GM21786 (cell line): Measurements from ENCODE around the gene NUDT8.

Experiments used
- ATAC-seq: cut with Tn5 transposase; IDR thresholded peaks from one replicate; pipeline ENCODE4 v1.9.1; 2021; ENCODE audit not compliant: unreplicated experiment

Gene NUDT8, protein sequence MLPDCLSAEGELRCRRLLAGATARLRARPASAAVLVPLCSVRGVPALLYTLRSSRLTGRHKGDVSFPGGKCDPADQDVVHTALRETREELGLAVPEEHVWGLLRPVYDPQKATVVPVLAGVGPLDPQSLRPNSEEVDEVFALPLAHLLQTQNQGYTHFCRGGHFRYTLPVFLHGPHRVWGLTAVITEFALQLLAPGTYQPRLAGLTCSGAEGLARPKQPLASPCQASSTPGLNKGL

DNA sequence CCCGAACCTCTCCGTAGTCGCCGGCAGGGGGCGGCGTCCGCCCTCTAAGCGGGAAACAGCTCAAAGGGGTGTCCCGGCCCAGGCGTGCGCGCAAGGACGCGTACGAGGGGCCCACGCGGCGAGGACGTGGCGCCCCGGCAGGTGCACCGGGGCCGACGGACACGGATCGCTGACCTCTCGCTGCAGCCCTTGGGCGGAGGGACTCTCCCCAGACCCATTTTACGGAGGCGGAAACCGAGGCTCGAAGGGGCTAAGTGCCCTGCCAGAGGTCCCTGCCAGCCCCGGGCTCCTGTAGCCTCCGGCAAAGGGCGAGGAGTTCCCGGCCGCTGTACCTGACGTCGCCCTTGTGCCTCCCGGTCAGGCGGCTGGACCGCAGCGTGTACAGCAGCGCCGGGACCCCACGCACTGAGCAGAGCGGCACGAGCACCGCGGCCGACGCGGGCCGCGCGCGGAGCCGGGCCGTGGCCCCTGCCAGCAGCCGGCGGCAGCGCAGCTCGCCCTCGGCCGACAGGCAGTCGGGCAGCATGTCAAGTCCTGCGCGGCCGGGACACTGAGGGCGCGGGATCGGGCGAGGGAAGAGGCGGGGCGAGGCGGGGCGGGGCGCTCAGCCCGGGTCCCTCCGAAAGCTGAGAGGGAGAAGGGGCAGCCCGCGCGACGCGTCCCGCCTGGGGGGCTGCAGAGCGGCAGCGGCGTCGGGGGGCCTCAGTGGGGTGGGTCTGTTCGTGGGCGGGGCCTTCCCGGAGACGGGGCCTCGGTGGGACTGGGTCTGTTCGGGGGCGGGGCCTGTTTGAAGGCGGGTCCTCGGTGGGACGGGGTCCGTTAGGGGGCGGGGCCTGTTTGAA lies at the start of gene NUDT8:
NUDT8 (minus strand) TSS at position 552 of the 842 bp plus-strand sequence; CDS start at position 526, 26 bp downstream.
- peak; percentile 38 for ATAC-seq

DNA sequence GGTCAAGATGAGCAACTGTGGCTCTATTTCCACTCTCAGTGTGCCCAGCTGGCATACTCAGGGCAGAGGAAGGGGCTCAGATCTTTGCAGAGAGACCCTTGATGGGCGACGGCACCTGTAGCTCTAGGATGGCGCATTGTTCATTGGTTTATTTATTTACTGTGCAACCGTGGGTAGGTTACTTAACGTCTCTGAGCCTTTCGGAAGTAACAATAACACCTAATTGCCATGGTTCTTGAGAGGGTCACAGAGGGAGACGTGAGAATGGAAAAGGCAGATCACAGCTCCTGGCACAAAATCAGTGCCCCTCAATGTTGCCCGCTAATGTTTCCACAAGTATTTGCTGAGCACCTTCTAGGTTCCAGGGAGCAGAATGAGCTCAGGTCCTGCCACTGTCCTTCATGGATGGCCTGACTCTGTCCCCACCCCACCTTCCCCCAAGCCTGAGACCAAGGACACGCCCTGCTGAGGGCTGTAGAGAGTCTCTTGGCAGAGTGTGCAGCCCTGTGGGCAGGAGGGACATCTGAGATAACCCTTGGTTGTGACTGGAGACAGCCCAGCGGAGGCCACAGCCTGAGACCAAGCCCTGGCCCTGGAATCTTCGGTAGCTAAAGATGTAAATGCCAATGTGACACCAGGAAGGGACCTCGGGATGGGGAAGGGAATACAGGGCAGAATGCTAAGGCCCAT lies 45.5 kb upstream of the NUDT8 start:
- ATAC-seq: no peak

DNA sequence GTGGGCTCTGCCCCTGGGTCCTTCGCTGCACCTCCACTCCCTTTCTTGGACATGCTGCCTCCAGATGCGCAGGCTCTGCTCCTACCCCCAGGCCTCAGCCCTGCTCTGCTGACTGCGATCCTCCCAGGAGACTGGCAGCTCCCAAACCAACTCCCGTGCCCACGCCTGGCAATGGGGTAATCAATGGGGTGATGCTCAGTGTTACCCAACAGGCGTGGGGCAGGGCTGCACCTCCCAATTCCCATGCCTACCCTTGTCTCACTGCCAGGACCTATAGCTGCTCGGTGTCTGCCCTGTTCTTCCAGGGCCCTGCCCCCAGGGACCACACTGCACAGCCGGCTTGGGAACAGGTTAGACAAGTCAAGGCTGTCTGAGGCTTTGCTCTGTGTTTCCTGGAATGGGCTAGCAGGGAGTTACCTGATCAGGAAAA lies 44.7 kb upstream of the NUDT8 start, which contains the start of gene ALDH3B2:
ALDH3B2 (minus strand) TSS at position 182 of the 430 bp plus-strand sequence. CDS start 7,688 bp downstream, outside the sequence.
- ATAC-seq: no peak

DNA sequence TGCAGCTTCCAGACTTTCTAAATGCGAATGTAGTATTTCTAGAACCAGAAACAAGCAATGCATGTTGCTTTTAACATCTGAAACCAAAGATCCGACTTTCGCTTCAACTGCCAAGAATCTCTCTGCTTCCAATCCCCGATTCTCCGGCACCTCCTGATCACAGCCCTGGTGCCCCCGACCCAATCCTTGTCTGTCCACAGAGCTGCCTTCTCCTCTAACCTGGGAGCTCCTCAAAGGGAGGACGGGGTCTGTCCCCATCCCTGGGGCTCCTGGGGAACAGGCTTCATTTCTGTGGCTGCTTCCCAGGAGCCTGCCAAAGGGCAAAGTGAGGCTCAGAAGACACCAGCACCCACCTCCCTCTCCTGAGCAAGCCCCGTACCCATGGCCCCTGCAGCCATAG lies 44.2 kb upstream of the NUDT8 start:
- ATAC-seq: no peak

DNA sequence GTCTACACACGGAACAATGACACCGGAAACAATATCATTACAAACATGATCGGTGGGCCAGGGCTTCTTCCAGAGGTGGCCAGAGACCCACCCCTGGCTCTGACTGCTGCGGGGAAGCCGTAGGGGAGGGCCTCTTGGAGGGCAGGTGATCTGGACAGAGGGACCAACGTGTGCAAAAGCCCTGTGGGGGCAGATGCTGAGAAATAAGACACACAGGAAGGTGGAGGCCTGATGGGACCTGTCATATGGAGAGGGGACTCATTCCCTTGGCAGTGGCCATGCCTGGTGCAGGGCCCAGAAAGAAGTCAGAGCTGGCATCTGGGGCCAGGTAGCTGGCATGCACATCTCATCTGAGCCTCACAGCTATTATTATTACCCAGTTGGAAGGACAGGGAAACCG lies 43.6 kb upstream of the NUDT8 start:
- ATAC-seq: no peak

DNA sequence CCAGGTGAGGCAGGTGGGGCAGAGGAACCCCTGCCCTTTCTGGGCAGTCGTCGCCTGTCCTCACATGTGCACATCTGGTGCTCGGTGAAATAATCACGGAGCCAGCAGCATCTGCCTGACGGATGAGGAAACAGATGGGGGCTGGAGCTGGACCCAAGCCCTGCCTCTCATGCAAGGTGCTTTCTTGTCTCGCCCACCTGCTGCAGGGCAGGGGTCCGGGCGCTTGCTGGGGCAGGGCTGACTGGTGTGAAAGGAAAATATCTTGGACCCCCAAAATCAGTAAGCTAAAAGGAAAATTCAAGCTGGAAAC lies 41.4 kb upstream of the NUDT8 start:
- no peak for ATAC-seq

DNA sequence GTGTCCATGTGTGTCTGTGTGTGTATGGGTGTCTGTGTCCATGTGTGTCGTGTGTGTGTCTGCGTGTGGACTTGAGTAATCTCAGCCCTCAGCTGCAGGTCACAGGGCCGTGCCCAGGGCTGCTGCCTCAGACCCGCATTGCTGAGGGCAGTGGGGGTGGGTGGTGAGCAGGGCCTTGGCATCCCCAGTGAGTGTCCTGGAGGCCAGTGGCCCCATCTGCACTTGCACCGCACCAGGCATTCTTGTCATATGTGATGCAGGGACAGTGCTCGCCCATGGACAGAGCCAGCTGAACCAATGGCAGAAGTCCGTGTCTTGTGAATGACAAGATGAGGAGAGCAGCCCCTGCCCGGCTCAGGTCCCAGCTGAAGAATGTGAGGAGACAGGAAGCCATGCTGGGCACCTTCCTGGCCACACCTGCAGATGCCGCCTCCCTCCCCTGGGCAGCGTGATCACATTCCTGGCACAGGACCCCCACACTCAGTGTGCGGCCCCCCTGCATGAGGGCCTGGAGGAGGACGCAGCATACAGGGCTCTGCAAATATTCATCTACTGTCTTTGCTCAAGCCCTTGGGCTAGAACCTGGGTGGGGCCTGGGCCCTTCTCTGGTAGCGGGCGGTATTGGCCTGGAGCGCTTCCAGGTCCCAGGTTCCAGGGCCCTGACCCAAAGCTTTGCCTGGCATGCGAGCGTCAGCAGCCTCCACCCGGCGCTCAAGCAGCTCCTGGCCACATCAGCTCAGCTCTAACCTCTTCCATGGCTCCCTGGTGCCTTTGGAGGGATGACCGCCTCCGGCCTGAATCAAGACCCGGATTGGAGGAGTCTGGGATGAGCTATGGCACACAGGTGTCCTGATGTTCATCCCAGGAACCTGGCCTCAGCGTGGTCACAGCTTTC lies 40.8 kb upstream of the NUDT8 start:
- no peak for ATAC-seq

DNA sequence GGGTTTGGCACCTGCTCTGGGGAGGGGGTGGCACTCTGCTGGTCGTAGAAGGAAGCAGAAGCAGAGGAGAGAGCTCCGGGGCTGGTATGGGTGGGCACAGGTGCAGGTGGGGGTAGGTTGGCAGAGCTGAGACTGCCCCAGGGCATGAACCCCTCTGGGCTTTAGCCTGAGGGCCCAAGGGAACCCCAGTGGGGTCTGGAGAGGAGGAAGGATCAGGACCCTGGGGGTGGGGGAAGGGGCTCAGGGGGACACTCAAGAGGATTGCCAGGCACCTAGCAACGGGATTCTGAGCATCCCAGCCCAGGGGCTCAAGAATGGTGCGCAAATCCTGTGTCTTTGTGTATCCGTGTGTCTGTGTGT lies 38.4 kb upstream of the NUDT8 start:
- ATAC-seq: no peak

DNA sequence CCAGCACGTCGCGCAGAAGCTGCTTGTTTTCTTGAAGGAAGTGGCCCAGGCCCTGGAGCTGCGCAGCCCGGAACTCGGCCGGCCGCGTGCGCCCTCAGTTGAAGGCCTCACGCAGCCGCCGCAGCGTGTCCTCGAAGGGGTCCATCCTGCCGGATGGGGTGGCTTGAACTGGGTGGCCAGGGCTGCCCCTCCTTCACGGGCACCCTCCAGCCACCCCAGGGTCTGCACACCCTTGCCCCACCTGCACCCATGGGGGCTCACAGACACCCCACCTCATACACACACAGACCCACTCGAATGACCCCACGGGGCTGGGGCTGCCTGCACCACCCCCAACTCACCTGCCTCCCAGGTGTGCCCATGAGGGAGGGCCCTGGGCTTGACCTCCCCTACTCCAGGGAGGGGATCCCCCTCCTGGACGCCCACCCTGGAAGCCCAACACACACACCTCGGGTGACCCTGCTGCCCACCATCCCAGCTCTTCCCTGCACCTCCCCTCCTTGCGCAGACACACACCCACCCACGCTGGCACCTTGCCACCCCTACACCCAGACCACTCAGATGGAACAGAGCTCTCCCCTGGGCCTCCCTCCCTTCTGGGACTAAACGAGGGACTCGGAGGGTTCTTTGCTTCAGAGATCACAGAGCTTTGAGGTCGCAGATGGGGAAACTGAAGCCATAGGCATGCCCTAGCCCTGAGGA lies 37.9 kb upstream of the NUDT8 start:
- no peak for ATAC-seq

DNA sequence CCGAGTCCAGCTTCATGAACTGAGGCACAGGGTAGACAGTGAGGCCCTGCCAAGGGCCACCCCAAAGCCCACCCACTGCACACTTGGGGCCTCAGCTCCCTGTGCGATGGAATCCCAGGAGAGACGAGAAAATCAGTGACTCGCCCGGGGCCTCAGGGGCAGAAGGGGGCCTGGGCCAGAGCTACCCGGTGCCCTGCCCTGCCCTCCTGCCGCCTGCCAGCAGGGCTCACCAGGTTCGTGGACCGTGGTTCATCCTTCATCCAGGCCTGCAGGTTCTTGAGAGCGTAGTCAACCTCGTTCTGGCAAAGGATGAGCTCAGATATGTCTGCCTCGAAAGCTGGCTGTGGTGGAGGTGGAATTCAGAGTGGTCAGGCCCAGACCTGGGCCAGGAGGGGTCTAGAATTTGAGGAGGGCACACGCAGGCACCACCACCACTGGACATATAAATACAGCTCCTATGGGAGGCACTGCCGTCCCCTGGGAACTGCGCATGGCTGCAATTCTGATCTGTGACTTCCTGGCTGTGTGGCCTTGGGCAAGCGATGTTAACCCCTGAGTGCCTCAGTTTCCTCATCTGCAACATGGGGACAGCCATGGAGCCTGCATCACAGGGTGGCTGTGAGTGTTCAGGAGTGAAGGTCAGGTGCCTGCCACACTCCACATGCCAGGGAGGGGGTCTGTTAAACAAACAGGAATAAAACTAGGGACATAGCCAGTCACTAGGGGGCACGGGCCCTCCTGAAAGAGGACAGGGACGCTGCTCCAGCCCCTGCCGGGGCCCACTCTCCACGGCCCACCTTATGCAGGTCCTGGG lies 37.1 kb upstream of the NUDT8 start:
- ATAC-seq: no peak

DNA sequence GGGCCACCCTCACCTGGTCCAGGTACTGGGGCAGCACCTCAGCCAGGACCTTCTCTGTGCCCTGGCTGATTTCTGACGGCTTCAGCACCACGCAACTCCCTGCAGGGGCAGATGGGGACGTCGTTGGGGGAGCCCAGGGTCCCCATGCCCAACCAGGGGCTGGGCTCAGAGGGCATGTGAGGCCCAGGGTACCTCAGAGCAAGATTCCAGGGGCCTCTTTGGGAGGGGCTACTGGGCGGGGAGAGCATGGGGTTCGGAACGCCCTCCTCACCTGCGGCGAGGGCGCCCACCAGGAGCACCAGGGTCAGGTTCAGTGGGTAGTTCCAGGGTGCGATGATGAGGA lies 36.5 kb upstream of the NUDT8 start:
- no peak for ATAC-seq

DNA sequence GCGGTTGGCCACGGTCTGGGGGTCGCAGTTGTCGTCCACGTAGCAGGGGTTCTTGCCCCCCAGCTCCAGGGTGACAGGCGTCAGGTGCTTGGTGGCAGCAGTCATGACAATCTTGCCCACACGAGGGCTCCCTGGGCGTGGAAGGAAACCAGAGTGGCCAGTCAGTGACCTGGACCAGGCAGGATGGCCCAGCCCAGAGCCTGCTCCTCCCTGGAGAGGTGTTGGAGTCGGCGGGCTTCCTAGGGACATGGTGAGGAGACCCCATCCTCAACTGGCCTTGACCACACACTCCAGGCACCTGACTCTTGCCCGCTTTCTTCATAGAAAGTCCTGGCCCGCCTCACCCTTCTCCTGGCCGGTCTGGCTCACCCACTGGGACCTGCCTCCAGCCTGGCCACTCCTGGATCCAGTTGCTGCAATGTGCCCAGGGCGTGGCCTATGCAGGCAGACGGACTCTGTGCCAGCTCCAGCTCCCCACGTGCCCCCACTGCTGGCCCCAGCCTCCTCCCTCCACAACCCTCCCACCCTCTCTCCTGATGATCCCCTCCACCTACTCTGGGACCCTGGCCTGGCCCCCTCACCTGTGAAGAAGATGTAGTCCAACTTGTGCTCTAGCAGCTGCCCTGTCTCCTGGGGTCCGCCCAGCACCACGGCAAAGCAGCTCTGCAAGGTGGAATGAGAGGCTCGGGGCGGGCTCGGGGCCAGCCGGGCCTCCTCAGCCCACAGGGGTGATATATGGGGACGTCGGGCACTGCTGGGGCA lies 36.0 kb upstream of the NUDT8 start:
- no peak for ATAC-seq

DNA sequence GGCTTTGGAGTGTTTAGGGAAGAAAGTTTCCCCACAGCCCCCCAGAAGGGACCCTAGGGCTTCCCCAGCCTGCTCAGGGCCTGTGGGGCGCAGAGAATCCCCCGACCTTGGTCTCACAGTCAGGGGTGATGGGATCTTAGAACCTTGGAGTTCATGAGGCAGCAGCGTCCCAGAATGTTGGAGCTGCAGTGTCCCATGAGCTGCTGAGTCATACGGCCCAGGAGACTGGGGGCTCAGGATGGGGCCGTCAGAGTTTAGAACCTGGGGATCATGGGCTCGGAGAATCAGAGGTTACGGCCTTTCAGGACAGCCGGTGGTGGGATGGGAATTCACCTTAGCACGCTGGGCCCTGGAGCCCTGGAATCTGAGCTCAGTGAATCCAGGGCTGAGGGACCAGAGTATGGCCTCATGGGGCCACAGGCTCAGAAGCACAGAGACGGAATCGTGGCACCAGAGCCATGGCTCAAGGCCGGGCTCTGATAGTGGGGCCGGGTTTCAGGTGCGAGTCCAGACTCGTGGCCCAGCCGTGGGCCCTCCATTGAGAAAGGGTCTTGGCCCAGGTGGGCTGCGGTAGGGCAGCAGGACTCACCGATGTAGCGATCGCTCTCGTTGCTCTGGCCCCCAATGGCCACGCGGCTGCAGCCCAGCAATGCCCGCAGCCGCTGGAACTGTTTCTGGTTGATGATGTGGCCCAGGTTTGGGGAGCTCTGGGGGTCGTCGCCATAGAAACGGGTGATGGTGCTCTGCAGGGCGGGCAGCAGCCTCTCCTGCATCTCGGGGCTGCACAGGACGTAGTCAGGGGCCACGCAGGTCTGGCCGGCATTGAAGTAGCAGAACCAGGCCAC lies 35.2 kb upstream of the NUDT8 start:
- no peak for ATAC-seq

DNA sequence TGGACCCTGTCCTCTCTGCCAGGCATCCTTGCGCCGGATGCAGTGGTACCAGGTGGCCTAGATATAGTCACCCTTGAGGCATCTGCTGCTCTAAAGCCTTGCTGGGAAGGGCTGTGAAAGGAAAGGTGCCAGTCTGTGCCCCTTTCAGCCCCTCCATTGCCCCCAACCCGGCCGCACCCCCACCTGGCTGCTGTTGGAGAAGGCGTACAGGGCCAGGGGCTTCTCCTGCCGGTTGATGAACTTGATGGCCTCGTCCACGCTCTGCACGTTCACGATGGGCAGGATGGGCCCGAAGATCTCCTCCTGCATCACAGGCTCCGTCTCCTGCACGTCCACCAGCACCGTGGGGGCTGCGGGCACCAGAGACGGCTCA lies 34.5 kb upstream of the NUDT8 start:
- ATAC-seq: no peak

DNA sequence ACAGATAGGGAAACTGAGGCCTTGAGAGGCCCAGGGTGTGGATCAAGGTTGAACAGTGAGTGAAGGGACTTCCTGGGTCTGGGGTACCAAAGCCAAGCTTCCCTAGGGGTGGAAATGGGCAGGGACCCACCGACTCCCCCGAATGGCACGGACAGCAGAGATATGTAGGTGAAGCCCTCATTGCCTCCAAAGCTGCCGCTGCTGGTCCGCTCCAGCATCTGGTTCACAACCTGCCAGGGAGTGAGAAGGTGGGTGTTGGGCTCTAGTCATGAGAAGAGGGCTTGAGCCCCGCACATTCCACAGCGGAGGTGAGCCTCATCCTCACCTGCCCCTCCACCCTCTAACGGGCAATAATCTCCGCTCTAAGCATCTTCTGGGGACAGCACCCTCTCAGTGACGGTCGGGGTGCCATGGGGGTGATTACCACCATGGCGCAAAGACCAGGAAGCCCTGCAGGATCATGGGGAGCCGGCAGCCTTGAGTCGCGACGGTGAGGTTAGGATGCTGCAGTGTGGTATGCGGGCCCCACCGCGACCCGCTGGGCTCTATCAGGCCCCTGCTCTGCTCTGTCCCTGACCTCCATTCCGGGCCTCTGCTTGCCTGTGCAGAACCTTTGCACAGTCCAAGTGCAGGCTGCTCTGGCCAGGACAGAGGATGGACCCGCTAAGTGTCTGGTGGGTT lies 33.9 kb upstream of the NUDT8 start:
- ATAC-seq: no peak

DNA sequence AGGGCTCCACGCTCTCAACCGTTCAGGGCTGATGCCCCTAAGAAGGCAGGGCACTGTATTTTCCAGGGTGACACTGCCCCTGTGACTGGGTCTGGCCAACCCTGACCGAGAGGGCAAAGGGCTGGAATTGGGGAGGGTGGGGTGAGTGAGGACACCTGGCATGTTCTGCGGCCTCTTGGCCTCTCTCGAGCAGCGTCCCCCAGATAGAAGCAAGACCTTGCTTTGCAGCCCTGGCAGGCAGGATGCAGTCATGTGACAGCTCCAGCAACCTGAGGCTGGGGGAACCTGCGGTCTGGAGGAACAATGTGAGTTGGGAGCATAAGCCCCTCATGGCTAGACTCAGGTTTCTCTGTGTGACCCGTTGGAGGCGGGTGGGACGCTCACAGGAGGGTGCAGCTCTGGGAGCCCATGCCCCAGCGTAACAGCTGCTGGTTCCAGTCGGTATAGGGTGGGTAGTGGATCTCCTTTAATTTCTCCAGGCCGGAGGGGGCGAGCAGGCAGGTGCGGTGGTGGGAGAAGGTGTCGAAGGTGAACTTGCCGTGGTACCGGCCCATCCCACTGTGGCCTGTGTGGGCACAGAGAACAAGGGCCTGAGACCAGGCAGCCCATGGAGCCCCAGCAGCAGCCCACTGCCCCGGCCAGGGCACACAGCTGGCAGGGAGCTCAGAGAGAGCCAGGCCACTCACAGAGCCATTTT lies 33.2 kb upstream of the NUDT8 start:
- ATAC-seq: no peak
